K562 (cell line): ENCODE data around the gene OR2AJ1. TPM values are rescaled to one million over a fixed set of nuclear protein-coding genes. Genes with fewer than 3 reads are reported as not detected.
"Not testable (repeated sequence)": the region's sequence is repeated elsewhere in the genome, so short reads cannot be mapped to it uniquely, and the experiment has no call there.

Source experiments
- ATAC-seq: fragments of 200-7000 bp; cut with Tn5 transposase; 3 replicates; pipeline ENCODE4 v1.9.1; 2020; ENCODE audit warnings: moderate library complexity
- BruUV-seq: library from RNA; stranded (reverse); fragments of 400-500 nt; replicated peaks from 2 replicates; lab custom pipeline; 2021; lab: Mats Ljungman, UMichigan
- CTCF ChIA-PET: fragments of 300-600 bp; formaldehyde crosslinking; extraction: SDS; loops from one replicate; lab custom pipeline; 2021; ENCODE audit warnings: low intra/inter-chr PET ratio; lab: Yijun Ruan, JAX
- POLR2A ChIA-PET: fragments of 300-600, 350-650 bp; sonication (Branson Sonifier 250); formaldehyde crosslinking; extraction: SDS; loops from one replicate; lab custom pipeline; 2021; ENCODE audit warnings: antibody characterized with exemption, inconsistent platforms; lab: Yijun Ruan, JAX
- DNase-seq, 4 experiments: peaks; one replicate each; pipeline versions ENCODE4 v3.0.0 to v3.0.0-alpha.2; 2011 to 2018; ENCODE audit warnings: low spot score in 3 of 4, mixed read lengths in 3 of 4; ENCODE audit errors: extremely low read depth in 1 of 4
- FAIRE-seq: peaks from 2 replicates; lab custom pipeline; 2011; peaks lifted over from hg19 to GRCh38; lab: Jason Lieb, UNC
- H2AFZ ChIP-seq: 2 replicates; pipeline ENCODE4 v1.6.0; 2011; ENCODE audit warnings: low read depth, low read length, control low read depth, inconsistent platforms
- H3K27ac ChIP-seq: fragments of 200-600 bp; 3 replicates; pipeline ENCODE4 v1.8.0; 2011; ENCODE audit warnings: low read depth, mild to moderate bottlenecking, control low read depth, inconsistent platforms, low read length, moderate library complexity, mixed read lengths; ENCODE audit errors: extremely low read depth
- H3K27me3 ChIP-seq, 2 experiments: fragments of 300-600 bp in 1 of 2; 2 replicates in 1 of 2; 3 replicates in 1 of 2; pipeline versions ENCODE4 v1.6.0 to v1.8.0; 2011; ENCODE audit warnings: inconsistent platforms in 2 of 2, low read length in 2 of 2, mild to moderate bottlenecking in 1 of 2, mixed read lengths in 1 of 2, moderate library complexity in 1 of 2; ENCODE audit not compliant: control insufficient read depth in 2 of 2, insufficient read depth in 2 of 2
- H3K36me3 ChIP-seq: fragments of 300-600 bp; 3 replicates; pipeline ENCODE4 v1.8.0; 2011; ENCODE audit warnings: mild to moderate bottlenecking, low read length, inconsistent platforms; ENCODE audit not compliant: control insufficient read depth, insufficient read depth
- H3K4me1 ChIP-seq, 2 experiments: fragments of 200-600 bp in 1 of 2; replicated peaks in 1 of 2; 2 replicates in 1 of 2; 3 replicates in 1 of 2; pipeline versions ENCODE4 v1.5.1 to v1.8.0; 2011; ENCODE audit warnings: inconsistent platforms in 2 of 2, low read length in 2 of 2, mild to moderate bottlenecking in 1 of 2, mixed read lengths in 1 of 2, moderate library complexity in 1 of 2; ENCODE audit not compliant: control insufficient read depth in 2 of 2, insufficient read depth in 2 of 2
- H3K4me2 ChIP-seq: 2 replicates; pipeline ENCODE4 v1.6.1; 2011; ENCODE audit warnings: low read length, control low read depth, inconsistent platforms, mixed read lengths; ENCODE audit not compliant: insufficient read depth
- H3K4me3 ChIP-seq: fragments of 200-600 bp; sonication (generic), shearing (Covaris generic); 2 replicates; pipeline ENCODE4 v1.5.1; 2016; ENCODE audit warnings: control low read depth, inconsistent platforms
- H3K79me2 ChIP-seq: fragments of 200-600 bp; 3 replicates; pipeline ENCODE4 v1.8.0; 2011; ENCODE audit warnings: low read length, inconsistent platforms; ENCODE audit not compliant: control insufficient read depth, insufficient read depth
- H3K9ac ChIP-seq, 2 experiments: 2 replicates each; pipeline versions ENCODE4 v1.6.0 to v1.6.1; 2011; ENCODE audit warnings: low read depth in 2 of 2, low read length in 2 of 2, control low read depth in 1 of 2, inconsistent platforms in 1 of 2, mild to moderate bottlenecking in 1 of 2, mixed read lengths in 1 of 2; ENCODE audit not compliant: insufficient read depth in 1 of 2
- H3K9me1 ChIP-seq: one replicate; pipeline ENCODE4 v1.6.0; 2011; ENCODE audit warnings: inconsistent platforms, mild to moderate bottlenecking, low read length, moderate library complexity; ENCODE audit not compliant: control insufficient read depth, insufficient read depth
- H3K9me3 ChIP-seq: replicated peaks from 2 replicates; pipeline ENCODE4 v1.5.1; 2011; ENCODE audit warnings: low read depth, low read length, inconsistent platforms; ENCODE audit not compliant: control insufficient read depth, insufficient read depth
- H4K20me1 ChIP-seq: replicated peaks from 2 replicates; pipeline ENCODE4 v1.6.1; 2011; ENCODE audit warnings: low read length, inconsistent platforms, mixed read lengths; ENCODE audit not compliant: control insufficient read depth, insufficient read depth
- CREB1 ChIP-seq, 2 experiments: sonication (generic) in 1 of 2; formaldehyde crosslinking in 1 of 2; IDR thresholded peaks; 2 replicates each; pipeline versions ENCODE4 v1.6.1 to v1.8.0; 2012 to 2022; ENCODE audit warnings: inconsistent platforms in 1 of 2, mild to moderate bottlenecking in 1 of 2, missing genetic modification reagents in 1 of 2, moderate library complexity in 1 of 2
- CTCFL ChIP-seq: IDR thresholded peaks from 2 replicates; pipeline ENCODE4 v1.6.1; 2011; ENCODE audit warnings: borderline replicate concordance, low read depth, mild to moderate bottlenecking, moderate library complexity, low read length; ENCODE audit not compliant: insufficient read depth, poor library complexity, severe bottlenecking
- GABPB1 ChIP-seq: sonication (generic); formaldehyde crosslinking; IDR thresholded peaks from 2 replicates; pipeline ENCODE4 v1.8.0; 2022; ENCODE audit warnings: mild to moderate bottlenecking, missing genetic modification reagents
- KDM5B ChIP-seq: fragments of 200-600 bp; sonication (generic); IDR thresholded peaks from 2 replicates; pipeline ENCODE4 v1.6.1; 2012; ENCODE audit warnings: low read depth, mild to moderate bottlenecking, moderate library complexity, low read length, control low read depth, inconsistent platforms; ENCODE audit not compliant: insufficient replicate concordance
- KLF13 ChIP-seq: fragments of 450-650 bp; IDR thresholded peaks from 2 replicates; pipeline ENCODE4 v1.6.1; 2016; ENCODE audit warnings: missing genetic modification characterization, low read depth, mild to moderate bottlenecking, missing compliant biosample characterization, moderate library complexity, borderline replicate concordance
- RAD21 ChIP-seq, 2 experiments: fragments of 250-450 bp in 1 of 2; fragments of 450-650 bp in 1 of 2; sonication (Bioruptor Pico) in 1 of 2; formaldehyde crosslinking in 1 of 2; IDR thresholded peaks in 1 of 2; conservative IDR thresholded peaks in 1 of 2; 2 replicates each; pipeline versions ENCODE4 v1.4.0 to v1.8.0; 2020 to 2022; ENCODE audit warnings: mild to moderate bottlenecking in 2 of 2, moderate library complexity in 1 of 2
- ZNF263 ChIP-seq: sonication (generic); formaldehyde crosslinking; IDR thresholded peaks from 2 replicates; pipeline ENCODE4 v1.8.0; 2022; ENCODE audit warnings: mild to moderate bottlenecking, missing genetic modification reagents, borderline replicate concordance
- WGBS: fragments of 100-300 bp; shearing (Covaris generic); methylation state at CpG from one replicate; pipeline ENCODE4 v1.1.6; 2016; ENCODE audit warnings: low coverage, mixed read lengths; ENCODE audit not compliant: insufficient coverage; ENCODE audit errors: missing lambda C conversion rate; 5-methylcytosine and 5-hydroxymethylcytosine counted together
- in situ Hi-C: fragments of 300-500 bp; cut with MboI; formaldehyde crosslinking; loops from 4 replicates; pipeline ENCODE4 v1.15.0; 2018; ENCODE audit warnings: inconsistent platforms, mixed read lengths
- intact Hi-C: fragments of 100-400 bp; cut with micrococcal nuclease; formaldehyde crosslinking; loops from 2 replicates; pipeline ENCODE4 v1.14.2; 2022
- polyA plus RNA-seq, 8 experiments: library from polyadenylated mRNA; depleted of rRNA in 4 of 8; stranded (reverse) in 5 of 8; unstranded in 3 of 8; fragments of >200 nt; fragmentation: Nextera tagmentation in 2 of 8; fragmentation: Illumina TruSeq in 1 of 8; extraction: Ambion mirVana in 2 of 8; extraction: Trizol in 1 of 8; gene quantifications; 2 replicates each; pipeline versions ENCODE4 v1.2.1 to v1.2.3, GENCODE V29; 2011 to 2014; ENCODE audit warnings: inconsistent platforms in 1 of 8, missing spikeins in 1 of 8
- total RNA-seq, 7 experiments: library from RNA; depleted of rRNA in 6 of 7; stranded (reverse); fragments of >200 nt in 6 of 7; fragmentation: Illumina TruSeq in 2 of 7; extraction: Trizol in 2 of 7; gene quantifications; 2 replicates each; pipeline versions ENCODE4 v1.2.1 to v1.2.3, GENCODE V29; 2011 to 2021; ENCODE audit warnings: low replicate concordance in 1 of 7

Gene OR2AJ1
- total and polyA plus RNA-seq, 9 of the 15 experiments (the other 6 are each of a cell fraction or from before 2014, with no cell fraction given), result not detected

GRCh38 chr1:247936965-247937734 lies 12.5 kb downstream of the OR2AJ1 start:
- POLR2A ChIA-PET, result interaction anchor here (0.6 kb wide), 1 partner anchor 99 kb away, joined by 3 read pairs; no protein-coding TSS in a partner anchor
- CTCF ChIA-PET, result interaction anchor here (0.6 to 1.0 kb wide), 6 partner anchors 68 to 872 kb away, joined by 3 to 4 read pairs (median 3); no protein-coding TSS in a partner anchor
- H3K27me3 ChIP-seq, H3K79me2 ChIP-seq, H3K9me1 ChIP-seq, H3K36me3 ChIP-seq, H3K9me3 ChIP-seq, BruUV-seq, H4K20me1 ChIP-seq, in situ Hi-C loops, H3K27ac ChIP-seq: not testable (repeated sequence)
- H3K4me2 ChIP-seq, result peak overlapping the region; percentile 78
- peak overlapping the region; percentile 98 for H2AFZ ChIP-seq
- FAIRE-seq, result peak; percentile 65
- peak; percentile 89 to 94 (median 91) for DNase-seq
- H3K9ac ChIP-seq, result peak overlapping the region; percentile 32 to 86; a peak in 3 of 4 replicates
- peaks cover 0 to 11% of the 10 kb centered on the region in 2 experiments; a peak in 2 of 5 replicates for H3K4me1 ChIP-seq
- 4% methylated on average over 44 of the region's 44 CpGs for WGBS
- peak overlapping the region; percentile 47 for H3K4me3 ChIP-seq
- peak; percentile 100 for ATAC-seq
- intact Hi-C loops, result loop anchor here (5.0 to 10.0 kb wide), 4 partner anchors 105 to 870 kb away; no protein-coding TSS in a partner anchor
- TF ChIP-seq GABPB1 (CRISPR knock-in tag), result peak; percentile 89
- TF ChIP-seq CTCFL, result peak; percentile 93
- 0 out of 2 replicates have a peak, but pooled peaks have one; percentile 11 for TF ChIP-seq KLF13 (tag)
- peak; percentile 59 for TF ChIP-seq KDM5B
- peak; percentile 94 to 95 for TF ChIP-seq RAD21 (CRISPR knock-in tag; conservative IDR thresholded peaks at IDR 0.05 in 1 of 2, IDR thresholded peaks at IDR 0.05 in 1 of 2)
- peak; percentile 46; the same call in 1 of the 2 replicates for TF ChIP-seq CREB1 (IDR thresholded peaks at IDR 0.05)
- TF ChIP-seq CREB1 (CRISPR knock-in tag; IDR thresholded peaks at IDR 0.05), result peak; percentile 28; the same call in 1 of the 2 replicates
- TF ChIP-seq ZNF263 (CRISPR knock-in tag), result peak; percentile 75; the same call in 1 of the 2 replicates
